DMS79 (cell line): ENCODE results near the gene NFASC.
A peak's percentile ranks its signal among the peaks of the same experiment; 100 is the strongest.

Experiments used
- DNase-seq: peaks from one replicate; lab custom pipeline; 2025; lab: John Stamatoyannopoulos, UW

NFASC gene

DNA sequence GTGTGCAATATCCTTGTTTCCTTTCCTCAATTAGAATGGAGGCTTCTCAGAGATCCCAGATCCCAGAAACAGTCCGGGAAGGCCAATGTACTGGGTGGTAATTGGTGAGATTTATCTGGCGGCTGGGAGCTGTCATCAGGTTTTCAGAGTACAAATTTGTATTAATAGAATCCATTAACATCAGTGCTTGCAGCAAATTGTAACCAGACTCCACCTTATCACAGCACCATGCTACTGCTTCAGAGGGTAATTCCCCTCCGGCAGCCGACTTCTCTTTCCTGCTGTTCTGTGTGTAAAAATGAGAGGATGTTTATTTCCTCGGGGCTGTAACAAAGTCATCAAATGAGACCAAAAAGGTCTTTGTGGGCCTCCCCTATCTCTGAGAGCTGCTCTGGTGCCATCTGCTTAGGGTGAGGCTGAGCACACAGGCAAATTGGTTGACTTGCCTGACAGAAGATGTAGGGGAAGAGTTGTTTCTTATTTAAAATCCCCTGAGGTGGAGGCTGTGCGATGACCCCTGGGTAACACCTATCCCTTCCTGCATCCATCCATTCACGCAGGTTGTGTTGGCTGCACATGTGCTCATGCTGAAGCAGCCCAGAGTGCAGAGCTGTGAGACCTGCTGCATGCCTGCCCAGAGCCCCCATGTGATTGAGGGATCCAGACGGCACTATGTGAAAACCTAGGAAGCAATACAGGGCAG is 19.2 kb downstream of the NFASC start:
- no peak for DNase-seq

DNA sequence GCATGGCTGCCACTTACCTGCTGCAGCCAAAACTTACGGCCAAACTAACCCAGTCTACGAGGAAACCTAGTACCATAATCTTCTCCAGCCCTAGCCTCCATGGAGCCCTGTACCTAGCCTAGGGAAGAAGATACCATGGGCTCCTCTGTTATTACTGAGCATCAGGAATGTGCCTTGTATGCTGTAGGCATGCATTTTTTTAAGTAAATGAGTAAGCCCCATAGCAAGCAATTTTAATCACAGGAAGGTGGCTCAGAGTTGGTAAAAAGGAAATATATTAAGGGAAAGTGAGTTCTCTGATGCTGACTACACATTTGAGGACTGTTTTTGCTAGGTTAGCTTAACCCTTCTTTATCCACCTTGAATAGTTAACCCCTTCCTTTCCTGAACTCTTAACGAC is 21.2 kb downstream of the NFASC start:
- no peak for DNase-seq

DNA sequence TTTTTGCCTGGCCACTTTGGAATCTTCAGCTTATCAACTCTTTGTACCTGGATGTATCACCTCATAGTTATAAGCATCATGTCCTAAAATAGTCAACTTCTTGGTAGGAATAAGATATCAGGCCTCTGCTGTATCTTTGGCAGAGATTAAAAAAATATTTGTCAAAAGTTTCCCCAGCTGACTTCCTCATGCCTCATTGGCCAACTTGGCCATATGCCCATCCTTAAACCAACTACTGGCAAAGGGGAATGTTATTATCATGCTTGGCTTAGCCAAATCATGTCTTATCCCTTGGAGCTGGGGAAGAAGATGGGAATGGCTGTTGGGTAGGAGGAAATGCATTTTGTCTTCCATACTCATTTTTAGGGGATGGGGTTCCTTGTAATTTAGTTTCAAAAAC is 23.4 kb downstream of the NFASC start:
- peak; percentile 28 for DNase-seq

DNA sequence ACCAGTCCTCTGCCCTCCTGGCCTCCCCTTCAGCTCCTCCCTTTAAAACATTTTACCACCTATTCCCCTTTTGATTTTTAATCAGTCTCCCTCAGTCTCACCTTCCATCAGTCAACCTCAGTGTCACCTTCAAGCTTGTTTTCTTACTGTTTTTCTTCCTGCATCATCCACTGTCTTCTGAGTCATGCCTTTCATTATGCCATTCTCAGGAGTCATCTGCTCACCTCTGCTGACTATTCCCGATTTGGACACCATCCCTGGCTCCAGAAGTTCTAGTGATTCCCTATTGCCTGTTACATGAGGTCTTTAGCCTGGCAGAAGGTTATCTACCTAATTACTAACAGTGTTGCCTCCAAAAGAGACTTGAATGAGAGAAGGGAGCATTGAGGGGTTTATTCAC is 23.9 kb downstream of the NFASC start:
- no peak for DNase-seq

DNA sequence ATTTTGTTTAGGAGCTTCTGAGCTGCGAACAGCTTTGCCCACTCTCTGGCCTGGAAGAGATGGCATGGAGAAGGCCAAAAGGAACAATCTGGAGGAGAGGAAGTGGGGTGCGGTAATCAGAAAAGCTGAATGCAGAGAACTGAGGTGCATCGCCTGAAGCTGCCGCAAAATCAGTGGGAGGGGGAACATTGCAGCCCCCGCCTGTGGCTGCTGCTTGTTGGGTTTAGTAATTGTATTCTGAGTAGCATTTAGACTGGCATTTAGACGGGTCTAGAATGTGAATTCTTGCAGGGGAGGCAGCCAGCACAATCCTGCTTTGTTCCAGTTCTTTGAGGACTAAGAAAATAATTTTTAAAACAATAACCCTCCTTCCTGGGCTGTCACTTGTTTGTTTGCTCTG is 25.4 kb downstream of the NFASC start:
- DNase-seq: no peak

DNA sequence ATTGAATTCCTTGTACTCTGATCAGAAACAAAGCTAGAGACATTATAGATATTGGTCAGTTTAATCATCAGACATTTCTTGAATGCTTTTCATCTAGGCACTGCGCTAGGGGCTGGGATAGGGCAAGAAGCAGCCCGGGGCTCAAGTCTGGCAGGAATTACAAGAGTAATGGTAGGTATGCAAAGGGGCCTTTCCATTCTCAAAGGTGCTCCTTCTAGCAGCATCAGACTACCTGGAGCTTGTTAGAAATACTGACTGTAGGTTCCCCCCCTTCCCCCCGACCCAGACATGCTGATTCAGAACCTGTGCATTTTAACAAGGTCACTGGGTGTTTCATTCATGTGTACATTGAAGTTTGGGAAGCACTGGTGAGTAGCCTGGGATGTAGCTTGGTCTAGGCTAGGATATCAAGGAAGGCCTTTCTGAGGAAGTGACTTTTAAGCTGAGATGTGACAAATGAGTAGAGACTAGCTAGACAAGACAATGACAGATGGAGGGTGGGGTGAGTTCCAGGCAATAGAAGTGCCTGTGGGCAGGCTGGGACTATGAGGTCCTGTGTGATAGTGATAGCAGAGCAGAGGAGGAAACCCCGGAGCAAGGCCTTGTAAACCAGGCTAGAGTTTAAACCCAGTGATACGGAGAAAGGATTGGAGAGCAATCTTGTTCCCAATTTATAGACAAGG is 26.3 kb downstream of the NFASC start:
- no peak for DNase-seq

DNA sequence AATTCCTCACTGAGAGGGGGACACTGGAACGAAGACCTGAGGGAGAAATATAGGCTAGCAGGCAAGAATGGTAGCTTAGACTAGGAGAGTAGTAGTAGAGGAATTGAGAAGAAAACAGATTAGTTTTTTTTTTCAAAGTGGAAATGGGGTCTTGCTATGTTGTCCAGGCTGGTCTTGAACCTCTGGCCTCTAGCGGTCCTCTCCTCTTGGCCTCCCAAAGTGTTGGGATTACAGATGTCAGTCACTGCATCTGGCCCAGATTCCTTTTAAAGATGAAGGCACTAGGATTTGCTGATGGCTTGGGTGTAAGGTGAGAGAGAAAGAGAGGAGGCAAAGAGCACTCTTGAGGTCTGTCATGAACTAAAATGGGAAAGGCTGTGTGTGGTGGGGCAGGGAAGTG is 30.1 kb downstream of the NFASC start:
- DNase-seq: no peak

DNA sequence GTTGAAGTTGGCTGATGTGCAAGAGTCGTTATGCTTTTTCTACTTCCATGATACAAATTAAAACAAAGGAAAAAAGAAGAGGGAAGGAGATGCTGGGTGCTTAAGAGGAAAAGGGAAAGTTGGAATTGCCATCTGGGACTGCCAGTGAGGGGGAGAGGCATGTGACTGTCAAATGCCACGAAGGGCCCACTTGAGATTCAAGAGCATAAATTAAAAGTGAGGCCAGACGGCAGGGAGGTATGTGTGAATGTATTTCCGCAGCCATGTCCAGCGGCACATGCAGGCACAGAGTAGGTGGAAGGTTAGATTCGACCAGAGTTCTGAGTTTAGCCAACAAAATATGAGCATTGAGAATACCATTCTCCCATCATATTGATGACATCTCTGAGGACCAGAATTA is 32.0 kb downstream of the NFASC start:
- peak; percentile 75 for DNase-seq

DNA sequence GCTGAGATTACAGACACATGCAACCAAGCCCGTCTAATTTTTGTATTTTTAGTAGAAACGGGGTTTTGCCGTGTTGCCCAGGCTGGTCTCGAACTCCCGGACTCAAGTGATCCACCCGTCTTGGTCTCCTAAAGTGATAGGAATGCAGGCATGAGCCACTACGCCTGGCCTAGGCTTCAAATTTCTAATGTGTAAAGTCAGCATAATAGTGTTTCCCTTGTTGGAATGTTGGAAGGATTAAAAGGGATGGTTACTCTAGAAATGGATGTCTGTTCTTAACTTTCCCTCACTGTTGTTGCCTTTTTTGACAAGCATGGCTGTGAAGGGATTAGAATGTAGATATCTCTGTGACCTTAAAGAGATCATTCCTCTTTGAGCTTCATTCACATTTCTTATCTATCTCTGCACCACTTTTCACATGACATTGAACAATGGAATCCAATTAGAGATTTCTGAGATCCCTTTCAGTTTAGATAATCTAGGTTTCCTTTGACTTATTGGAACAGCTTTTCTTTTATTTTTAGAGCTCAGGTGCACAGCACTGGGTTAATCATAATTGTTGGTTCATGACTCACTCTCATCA is 33.7 kb downstream of the NFASC start:
- no peak for DNase-seq

- no peak for DNase-seq
These were observed 38.4 kb downstream of the NFASC start for GRCh38 chr1:204909109-204909508.

DNA sequence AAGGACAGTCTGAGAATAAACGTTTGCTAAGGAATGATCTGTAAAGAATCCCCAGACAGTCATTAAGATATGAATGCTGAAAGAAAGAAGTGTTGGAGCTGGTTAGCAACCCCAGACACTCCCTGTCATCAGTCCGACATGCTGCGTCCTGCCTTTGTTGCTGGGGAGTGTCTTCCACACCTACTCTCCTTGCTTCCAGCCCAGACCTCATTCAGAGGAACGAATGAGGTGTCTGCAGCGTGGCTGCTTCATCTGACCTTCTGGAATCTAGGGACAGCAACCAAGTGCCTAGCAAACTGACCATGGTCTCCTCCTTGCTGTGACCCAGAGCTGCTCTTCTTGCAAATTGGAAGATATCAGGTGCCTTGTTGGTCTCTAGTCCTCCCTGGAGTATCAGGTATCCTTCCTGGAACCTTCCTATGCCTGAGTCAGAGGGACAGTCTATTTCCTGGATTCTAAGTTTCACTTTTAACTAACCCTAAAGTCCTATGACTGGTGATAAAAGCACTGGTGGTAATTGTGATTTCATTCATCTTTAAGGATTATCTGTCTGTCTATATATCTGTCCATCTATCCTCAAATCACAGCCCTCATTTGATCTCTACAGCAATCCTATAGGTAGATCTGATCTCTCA is 45.3 kb downstream of the NFASC start:
- DNase-seq: no peak

DNA sequence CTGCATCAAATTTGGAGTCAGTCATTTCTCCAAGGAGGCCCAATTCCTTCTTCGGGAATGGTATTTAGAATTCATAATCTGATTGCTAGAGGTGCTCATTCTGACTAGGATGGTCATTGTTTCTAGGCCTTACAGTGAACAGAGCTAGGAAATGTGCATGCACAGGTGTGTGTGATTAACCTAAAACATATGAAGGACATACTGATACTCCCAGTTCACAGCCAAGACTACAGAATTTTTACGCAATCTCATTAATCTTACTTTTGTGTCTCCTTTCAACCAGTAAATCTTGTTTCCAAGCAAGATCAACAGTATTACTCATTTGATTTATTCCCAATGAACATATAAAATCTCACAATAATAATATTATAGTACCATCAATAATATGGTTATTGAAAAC is 47.1 kb downstream of the NFASC start:
- DNase-seq: no peak

- no peak for DNase-seq
These were observed 49.8 kb downstream of the NFASC start for GRCh38 chr1:204920511-204920910.

DNA sequence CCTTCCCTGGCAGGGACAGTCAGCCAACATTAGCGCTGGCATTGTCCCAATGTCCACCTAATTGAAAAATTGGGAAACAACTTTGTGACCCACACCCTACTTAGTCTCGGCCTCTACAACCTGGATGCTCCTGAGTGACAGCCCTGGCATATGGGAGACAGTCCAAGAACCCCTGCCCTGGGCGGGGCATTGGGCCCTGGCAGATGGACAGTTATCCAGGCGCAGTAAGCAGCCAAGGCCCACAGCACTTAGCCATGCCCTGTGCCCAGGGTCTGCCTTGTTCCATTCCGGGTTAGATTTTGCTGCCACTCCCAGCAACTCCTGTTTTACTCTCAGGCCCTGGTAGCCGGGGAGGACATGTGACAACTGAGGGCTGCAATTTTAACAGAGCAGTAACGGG is 50.3 kb downstream of the NFASC start:
- no peak for DNase-seq

GRCh38 chr1:204921855-204922516 is 51.3 kb downstream of the NFASC start:
- no peak for DNase-seq

DNA sequence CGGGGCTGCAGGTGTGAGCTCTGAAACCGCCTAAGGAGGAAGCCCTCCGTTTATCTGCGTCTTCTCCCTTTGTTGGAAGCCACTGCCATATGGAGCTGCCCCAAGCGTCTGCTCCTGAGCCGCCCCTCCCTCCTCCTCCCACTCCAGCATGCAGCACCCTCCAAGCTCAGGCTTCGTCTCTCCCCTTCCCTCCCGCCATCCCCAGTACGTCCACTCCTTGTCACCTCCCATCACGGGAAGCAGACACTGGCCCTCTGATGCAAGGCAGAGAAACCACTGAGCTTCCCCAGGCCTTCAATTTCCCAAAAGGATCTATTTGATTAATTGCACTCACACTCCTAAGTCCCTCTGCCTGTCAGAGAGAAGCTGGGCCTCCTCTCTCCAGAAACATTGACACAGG is 52.5 kb downstream of the NFASC start:
- no peak for DNase-seq

DNA sequence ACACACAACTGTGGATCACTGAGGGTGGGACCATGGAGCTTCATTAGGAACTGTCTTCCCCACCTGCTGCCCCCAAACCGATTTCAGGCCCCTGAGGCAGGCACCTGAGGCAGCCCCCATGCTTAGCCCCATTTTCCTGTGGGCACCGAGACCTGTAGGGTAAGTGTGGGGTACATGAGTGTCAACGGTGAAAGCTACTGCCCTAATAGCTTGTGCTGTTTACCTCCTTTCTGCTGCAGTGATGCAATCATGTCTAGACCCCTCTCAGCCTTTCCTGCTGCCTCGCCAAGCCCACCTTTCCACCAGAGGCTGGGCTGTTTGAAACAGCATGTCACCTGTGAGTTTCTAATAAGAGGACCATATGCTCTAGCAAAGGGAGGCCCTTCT is 53.0 kb downstream of the NFASC start:
- no peak for DNase-seq

DNA sequence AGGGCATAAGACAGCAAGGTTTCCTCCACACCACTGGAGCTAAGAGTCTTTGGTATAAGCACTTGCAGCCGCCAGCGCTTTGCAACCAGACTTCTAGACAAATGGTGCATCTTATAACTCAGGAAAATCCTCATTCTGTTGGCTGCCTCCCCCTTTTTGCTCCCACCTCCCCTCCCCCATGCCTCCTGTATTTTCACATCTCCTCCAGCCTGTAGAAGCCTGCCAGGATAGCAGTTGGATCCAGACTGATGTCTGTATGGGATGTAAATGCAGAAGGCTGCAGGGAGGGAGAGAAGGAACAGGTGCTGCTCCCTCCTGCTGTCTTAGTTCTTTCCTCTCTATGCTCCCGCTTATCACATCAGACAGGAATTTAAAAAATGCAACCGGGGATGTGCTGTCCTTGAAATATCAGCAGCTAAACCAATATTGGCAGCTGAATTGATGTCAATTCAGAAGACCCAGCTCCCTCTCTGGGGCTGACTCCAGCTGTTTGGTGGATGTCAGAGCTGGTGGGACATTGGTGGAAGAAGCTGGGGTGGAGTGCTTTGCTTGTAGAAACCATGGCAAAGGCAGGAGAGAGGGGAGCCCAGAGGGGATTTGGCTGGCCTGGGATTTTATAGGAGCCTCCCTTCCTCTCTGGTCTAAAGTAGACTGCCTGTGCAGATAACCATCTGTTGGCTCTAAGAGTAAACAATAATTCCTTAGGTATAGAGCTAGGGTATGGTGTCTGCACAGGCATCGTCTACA is 53.5 kb downstream of the NFASC start:
- no peak for DNase-seq

DNA sequence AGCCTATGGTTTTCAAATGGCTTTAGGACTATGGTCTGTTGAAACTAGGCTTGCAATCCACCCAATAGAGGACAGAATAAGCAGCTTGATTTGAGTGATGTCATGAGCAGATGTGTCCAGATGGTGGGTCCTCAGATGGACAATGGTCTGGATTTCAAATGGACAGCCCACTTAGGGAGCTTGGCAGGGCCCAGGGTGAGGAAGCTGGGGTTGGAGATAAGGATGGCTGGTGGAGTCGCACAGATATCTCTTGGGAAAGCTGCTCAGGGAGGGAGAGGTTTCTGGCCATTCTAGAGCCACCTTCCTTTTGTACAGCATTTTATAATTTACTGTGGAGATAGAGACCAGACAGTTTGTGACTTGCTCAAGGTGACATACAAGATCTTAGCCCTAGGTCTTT is 55.0 kb downstream of the NFASC start:
- DNase-seq: no peak

- no peak for DNase-seq
These were observed 57.3 kb downstream of the NFASC start for GRCh38 chr1:204927673-204928641.
